K562 (cell line): Measurements from ENCODE around the gene ATP2A3.

Experiments
- ATF2 ChIP-seq: sonication (generic); formaldehyde crosslinking; IDR thresholded peaks from 2 replicates; pipeline ENCODE4 v1.8.1; 2022; ENCODE audit warnings: missing genetic modification reagents
- CTCF ChIP-seq, 3 experiments: IDR thresholded peaks in 2 of 3; conservative IDR thresholded peaks in 1 of 3; 2 replicates each; pipeline ENCODE4 v1.5.1; 2011 to 2012; ENCODE audit warnings: low read length in 3 of 3, mild to moderate bottlenecking in 3 of 3, control low read depth in 2 of 3, improper control_type of control experiment in 1 of 3, inconsistent platforms in 1 of 3, low read depth in 1 of 3, mixed read lengths in 1 of 3, moderate library complexity in 1 of 3; ENCODE audit not compliant: insufficient read depth in 2 of 3
- HBP1 ChIP-seq: fragments of 450-650 bp; formaldehyde crosslinking; IDR thresholded peaks from 2 replicates; pipeline ENCODE4 v1.4.0; 2022; ENCODE audit warnings: missing genetic modification characterization
- JUNB ChIP-seq: fragments of 450-650 bp; formaldehyde crosslinking; conservative IDR thresholded peaks from 2 replicates; pipeline ENCODE4 v1.4.0; 2020; ENCODE audit warnings: mild to moderate bottlenecking
- MAX ChIP-seq: sonication (generic); formaldehyde crosslinking; IDR thresholded peaks from 2 replicates; pipeline ENCODE4 v1.9.0; 2022; ENCODE audit warnings: mild to moderate bottlenecking, missing genetic modification reagents
- NFIC ChIP-seq: fragments of 450-650 bp; IDR thresholded peaks from 2 replicates; pipeline ENCODE4 v1.6.1; 2017; ENCODE audit warnings: mild to moderate bottlenecking, inconsistent platforms
- POLR2A ChIP-seq: fragments of 450-650 bp; conservative IDR thresholded peaks from 2 replicates; pipeline ENCODE4 v1.6.1; 2016
- POLR2AphosphoS5 ChIP-seq: IDR thresholded peaks from 2 replicates; pipeline ENCODE4 v1.6.1; 2011; ENCODE audit warnings: mild to moderate bottlenecking, low read depth, low read length, moderate library complexity; ENCODE audit not compliant: control insufficient read depth, insufficient read depth
- RCOR1 ChIP-seq, 2 experiments: IDR thresholded peaks; 2 replicates each; pipeline ENCODE4 v1.6.1; 2012; ENCODE audit warnings: low read depth in 2 of 2, low read length in 2 of 2, borderline replicate concordance in 1 of 2, improper control_type of control experiment in 1 of 2
- SMAD1 ChIP-seq: fragments of 150-350 bp; IDR thresholded peaks from 2 replicates; pipeline ENCODE4 v1.6.1; 2014; ENCODE audit warnings: low read length, low read depth; ENCODE audit not compliant: partially characterized antibody
- ZFP36 ChIP-seq: fragments of 150-350 bp; IDR thresholded peaks from 2 replicates; pipeline ENCODE4 v1.6.1; 2018; ENCODE audit warnings: low read length, low read depth; ENCODE audit not compliant: partially characterized antibody
- ZFX ChIP-seq: sonication (generic); formaldehyde crosslinking; IDR thresholded peaks from 2 replicates; pipeline ENCODE4 v1.8.0; 2022; ENCODE audit warnings: mild to moderate bottlenecking, missing genetic modification reagents, moderate library complexity
- ZNF239 ChIP-seq: fragments of 250-450 bp; sonication (Bioruptor Pico); IDR thresholded peaks from 2 replicates; pipeline ENCODE4 v1.4.0; 2020; ENCODE audit warnings: mild to moderate bottlenecking
- TF ChIP-seq, protein P1 (sequence below), 2 experiments: fragments of 450-650 bp in 1 of 2; sonication (generic) in 1 of 2; formaldehyde crosslinking; conservative IDR thresholded peaks; 2 replicates each; pipeline versions ENCODE4 v1.4.0 to v1.8.1; 2020 to 2022; ENCODE audit warnings: mild to moderate bottlenecking in 1 of 2, missing genetic modification reagents in 1 of 2

DNA sequence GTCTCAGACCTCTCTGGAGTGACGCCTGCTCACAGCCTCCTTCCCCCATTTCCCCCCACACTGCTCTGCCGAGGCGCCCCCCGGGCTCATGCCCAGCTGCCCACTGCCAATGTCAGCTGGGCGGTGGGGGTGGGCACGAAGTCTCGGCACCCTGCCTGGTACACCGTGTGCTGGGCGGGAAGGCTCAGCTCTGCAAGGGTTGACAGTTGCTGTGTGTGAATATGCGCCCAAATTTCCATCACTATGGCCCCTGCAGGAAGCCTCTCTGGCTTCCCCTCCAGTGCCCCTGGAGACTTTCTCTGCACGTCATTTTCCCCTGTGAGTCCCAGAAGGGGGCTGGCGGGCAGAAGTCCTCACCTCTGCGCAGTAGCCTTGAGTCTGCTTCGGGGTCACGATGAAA lies 59.7 kb downstream of the ATP2A3 start:
- TF ChIP-seq NFIC (no peak), HBP1 (CRISPR knock-in tag) (no peak), JUNB (CRISPR knock-in tag) (no peak), CTCF (IDR thresholded peaks at IDR 0.05 in 2 of 3, conservative IDR thresholded peaks at IDR 0.05 in 1 of 3; ENCODE audit: insufficient read depth in 2 of 3, low read depth in 1 of 3, low read length in 3 of 3) (no peak), POLR2AphosphoS5 (no peak), ZFP36 (no peak), RCOR1 (IDR thresholded peaks at IDR 0.05; ENCODE audit: borderline replicate concordance in 1 of 2, low read depth in 2 of 2, low read length in 2 of 2) (no peak), ZNF239 (no peak), ATF2 (no peak), MAX (CRISPR knock-in tag) (no peak), POLR2A (no peak), ZFX (CRISPR knock-in tag) (no peak), SMAD1 (no peak)
- TF ChIP-seq, protein P1, sequence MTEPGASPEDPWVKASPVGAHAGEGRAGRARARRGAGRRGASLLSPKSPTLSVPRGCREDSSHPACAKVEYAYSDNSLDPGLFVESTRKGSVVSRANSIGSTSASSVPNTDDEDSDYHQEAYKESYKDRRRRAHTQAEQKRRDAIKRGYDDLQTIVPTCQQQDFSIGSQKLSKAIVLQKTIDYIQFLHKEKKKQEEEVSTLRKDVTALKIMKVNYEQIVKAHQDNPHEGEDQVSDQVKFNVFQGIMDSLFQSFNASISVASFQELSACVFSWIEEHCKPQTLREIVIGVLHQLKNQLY (CRISPR knock-in tag; conservative IDR thresholded peaks at IDR 0.05) = no peak
